Lower leg skin (tissue), 4 donors: ENCODE data around the gene GALNT1. TPM values are rescaled to one million over a fixed set of nuclear protein-coding genes. Genes with fewer than 3 reads are reported as not detected.

Experiments used
- DNase-seq, 2 donors: peaks; one replicate each; pipeline ENCODE4 v3.0.0-alpha.2; 2019; ENCODE audit warnings: low spot score in 2 of 2
- H3K4me3 ChIP-seq: fragments of 200-600 bp; sonication (generic); 2 replicates; pipeline ENCODE4 v1.5.1; 2017; ENCODE audit warnings: mild to moderate bottlenecking, low read depth; ENCODE audit not compliant: poor library complexity, severe bottlenecking
- CTCF ChIP-seq, 3 donors: fragments of 450-650 bp; IDR thresholded peaks; one replicate each; pipeline ENCODE4 v1.5.1; 2016; ENCODE audit warnings: antibody characterized with exemption in 3 of 3, mild to moderate bottlenecking in 3 of 3, moderate library complexity in 2 of 3
- POLR2A ChIP-seq, 2 donors: fragments of 450-650 bp; IDR thresholded peaks; one replicate each; pipeline ENCODE4 v1.6.1; 2016 to 2017; ENCODE audit warnings: antibody characterized with exemption in 2 of 2, mild to moderate bottlenecking in 1 of 2, moderate library complexity in 1 of 2
- WGBS, 2 donors: methylation state at CpG; one replicate each; pipeline ENCODE4 v1.1.5; 2018; 5-methylcytosine and 5-hydroxymethylcytosine counted together
- intact Hi-C: fragments of 100-400 bp; cut with DNase I; formaldehyde crosslinking; loops from one replicate; pipeline ENCODE4 v1.15.0; 2023; ENCODE audit warnings: low total_unique reads
- total RNA-seq, 4 donors: library from RNA; depleted of rRNA; stranded (reverse); fragments of >200 nt; gene quantifications; one replicate each; pipeline ENCODE4 v1.1.0, GENCODE V29; 2016

The GALNT1 gene
- total RNA-seq, 4 donors from 2014 or later = 64.4 to 106 (median 93.4) TPM

- no peak for DNase-seq
- WGBS, 2 donors = 28 to 32% methylated on average over 1 of the region's 1 CpG
- TF ChIP-seq CTCF (IDR thresholded peaks at IDR 0.05) = no peak
- no peak for TF ChIP-seq POLR2A (IDR thresholded peaks at IDR 0.05)
- intact Hi-C loops = no loop called here
- no peak overlapping the region for H3K4me3 ChIP-seq
Observed at GRCh38 chr18:35635170-35635569, 53.6 kb downstream of the GALNT1 start.

GRCh38 chr18:35637227-35637626, 55.7 kb downstream of the GALNT1 start:
- WGBS, 2 donors = 94 to 95% methylated on average over 5 of the region's 5 CpGs
- DNase-seq = no peak
- H3K4me3 ChIP-seq = no peak overlapping the region
- no peak for TF ChIP-seq CTCF (IDR thresholded peaks at IDR 0.05)
- TF ChIP-seq POLR2A (IDR thresholded peaks at IDR 0.05) = no peak
- intact Hi-C loops = no loop called here

GRCh38 chr18:35639296-35639695, 57.8 kb downstream of the GALNT1 start:
- no peak overlapping the region for H3K4me3 ChIP-seq
- DNase-seq = no peak
- intact Hi-C loops = no loop called here
- 96 to 98% methylated on average over 4 of the region's 4 CpGs for WGBS, 2 donors
- TF ChIP-seq CTCF (IDR thresholded peaks at IDR 0.05) (no peak), POLR2A (IDR thresholded peaks at IDR 0.05) (no peak)

GRCh38 chr18:35641467-35641866, 59.9 kb downstream of the GALNT1 start:
- WGBS, 2 donors = 90 to 96% methylated on average over 4 of the region's 4 CpGs
- TF ChIP-seq POLR2A (IDR thresholded peaks at IDR 0.05) (no peak), CTCF (IDR thresholded peaks at IDR 0.05) (no peak)
- H3K4me3 ChIP-seq = no peak overlapping the region
- intact Hi-C loops = no loop called here
- DNase-seq = no peak

GRCh38 chr18:35641916-35642315, 60.4 kb downstream of the GALNT1 start:
- TF ChIP-seq POLR2A (IDR thresholded peaks at IDR 0.05) = no peak
- no peak overlapping the region for H3K4me3 ChIP-seq
- intact Hi-C loops = no loop called here
- 97 to 100% methylated on average over 3 of the region's 3 CpGs for WGBS, 2 donors
- no peak for DNase-seq

GRCh38 chr18:35642802-35643201, 61.3 kb downstream of the GALNT1 start:
- DNase-seq = no peak
- no peak overlapping the region for H3K4me3 ChIP-seq
- intact Hi-C loops = no loop called here
- TF ChIP-seq CTCF (IDR thresholded peaks at IDR 0.05) = no peak
- TF ChIP-seq POLR2A (IDR thresholded peaks at IDR 0.05) = no peak
- 94 to 95% methylated on average over 4 of the region's 4 CpGs for WGBS, 2 donors
